Medulla oblongata (tissue), 1 donor: ENCODE data around the gene SETD2.
A peak's percentile ranks its signal among the peaks of the same experiment; 100 is the strongest.
"Not testable (repeated sequence)": the region's sequence is repeated elsewhere in the genome, so short reads cannot be mapped to it uniquely, and the experiment has no call there.

Experiments used
- DNase-seq: peaks from one replicate; pipeline ENCODE4 v3.0.0-alpha.2; 2015; ENCODE audit errors: extremely low spot score

SETD2 gene

GRCh38 chr3:47035645-47036044, 128.3 kb downstream of the SETD2 start:
- DNase-seq = no peak

GRCh38 chr3:47034868-47035489, 128.9 kb downstream of the SETD2 start:
- peak; percentile 63 for DNase-seq

GRCh38 chr3:47031041-47031440, 132.9 kb downstream of the SETD2 start:
- DNase-seq = not testable (repeated sequence)

GRCh38 chr3:47028667-47029066, 135.2 kb downstream of the SETD2 start:
- DNase-seq = no peak

- no peak for DNase-seq
Observed at GRCh38 chr3:47028146-47028545, 135.8 kb downstream of the SETD2 start.

GRCh38 chr3:47026432-47026831, 137.5 kb downstream of the SETD2 start:
- not testable (repeated sequence) for DNase-seq

- DNase-seq = no peak
Observed at GRCh38 chr3:47024932-47025331, 139.0 kb downstream of the SETD2 start.

GRCh38 chr3:47022641-47023071, 141.3 kb downstream of the SETD2 start:
- DNase-seq = no peak

GRCh38 chr3:47020311-47020710, 143.6 kb downstream of the SETD2 start:
- no peak for DNase-seq

GRCh38 chr3:47019201-47019600, 144.7 kb downstream of the SETD2 start:
- DNase-seq = no peak

GRCh38 chr3:47018269-47018611, 145.7 kb downstream of the SETD2 start:
- no peak for DNase-seq

- no peak for DNase-seq
Observed at GRCh38 chr3:47017504-47018268, 146.2 kb downstream of the SETD2 start.

GRCh38 chr3:47016934-47017435, 146.9 kb downstream of the SETD2 start:
- DNase-seq = no peak

- no peak for DNase-seq
Observed at GRCh38 chr3:47016086-47016933, 147.6 kb downstream of the SETD2 start.

GRCh38 chr3:47015151-47015550, 148.8 kb downstream of the SETD2 start:
- DNase-seq = no peak

GRCh38 chr3:47014036-47014435, 149.9 kb downstream of the SETD2 start:
- no peak for DNase-seq

GRCh38 chr3:47013231-47013630, 150.7 kb downstream of the SETD2 start:
- DNase-seq = no peak

- DNase-seq = no peak
Observed at GRCh38 chr3:47012342-47013230, 151.3 kb downstream of the SETD2 start.

- no peak for DNase-seq
Observed at GRCh38 chr3:47011371-47011770, 152.5 kb downstream of the SETD2 start.

GRCh38 chr3:47010910-47011309, 153.0 kb downstream of the SETD2 start:
- DNase-seq = no peak

- no peak for DNase-seq
Observed at GRCh38 chr3:47010111-47010712, 153.7 kb downstream of the SETD2 start.
